ENCODE results near the gene SCNN1A. TPM values are rescaled to one million over a fixed set of nuclear protein-coding genes. Genes with fewer than 3 reads are reported as not detected.

Gene SCNN1A
- total RNA-seq, 1 experiment from 2014 or later, result 136 TPM

DNA sequence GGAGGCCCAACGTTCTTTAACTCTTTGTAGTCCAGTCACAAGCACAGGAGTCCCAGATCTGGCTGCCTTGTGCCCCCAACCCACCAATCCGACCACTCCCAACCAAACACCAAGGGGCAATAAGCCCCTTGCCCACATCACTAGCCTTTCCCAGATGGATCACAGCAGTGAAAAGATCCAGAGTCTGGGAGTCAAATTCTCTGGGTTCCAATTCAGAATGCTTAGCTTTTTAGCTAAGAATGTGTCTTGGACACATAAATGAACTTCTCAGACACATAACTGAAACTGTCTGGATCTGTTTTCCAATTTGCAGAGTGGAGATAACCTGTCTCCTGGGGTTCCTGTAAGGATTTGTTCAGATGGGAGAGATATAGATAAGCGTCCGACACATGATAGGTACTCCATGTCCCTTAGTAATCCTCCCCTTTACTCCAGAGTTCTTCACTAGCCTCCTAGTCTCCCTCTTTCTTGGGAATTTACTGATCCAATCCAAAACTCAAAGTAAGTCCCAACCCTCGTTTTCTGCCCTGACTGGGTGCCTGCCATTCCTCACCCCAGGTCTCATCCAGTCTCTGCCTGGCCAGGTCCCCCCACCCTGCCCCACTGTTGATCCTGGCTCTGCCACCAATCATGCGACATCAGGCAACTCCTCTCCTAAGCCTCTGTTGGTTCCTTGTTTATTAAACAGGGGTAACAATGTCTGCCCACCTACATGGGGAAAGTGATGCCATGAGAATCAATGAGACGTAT, 33.0 kb downstream of the SCNN1A start:
- ChIA-PET POLR2A (interaction anchor here (0.6 to 24.1 kb wide), 14 partner anchors 8 to 109 kb away, joined by 3 to 739 read pairs (median 6); partner anchors contain the start of genes LTBR, SCNN1A and TAPBPL), CTCF (interaction anchor here (0.6 to 0.8 kb wide), 3 partner anchors 25 to 54 kb away, joined by 4 to 5 read pairs (median 4); no protein-coding TSS in a partner anchor)
- intact Hi-C loops (cut with micrococcal nuclease), result no loop called here
- H3K27me3 Mint-ChIP-seq (ENCODE audit: insufficient read depth, unreplicated experiment), result no peaks in the 10 kb centered on the region
- H3K4me3 Mint-ChIP-seq (ENCODE audit: unreplicated experiment), result no peak overlapping the region
- no peaks in the 10 kb centered on the region for H3K9me3 Mint-ChIP-seq (ENCODE audit: unreplicated experiment)
- TF ChIP-seq, protein P1, sequence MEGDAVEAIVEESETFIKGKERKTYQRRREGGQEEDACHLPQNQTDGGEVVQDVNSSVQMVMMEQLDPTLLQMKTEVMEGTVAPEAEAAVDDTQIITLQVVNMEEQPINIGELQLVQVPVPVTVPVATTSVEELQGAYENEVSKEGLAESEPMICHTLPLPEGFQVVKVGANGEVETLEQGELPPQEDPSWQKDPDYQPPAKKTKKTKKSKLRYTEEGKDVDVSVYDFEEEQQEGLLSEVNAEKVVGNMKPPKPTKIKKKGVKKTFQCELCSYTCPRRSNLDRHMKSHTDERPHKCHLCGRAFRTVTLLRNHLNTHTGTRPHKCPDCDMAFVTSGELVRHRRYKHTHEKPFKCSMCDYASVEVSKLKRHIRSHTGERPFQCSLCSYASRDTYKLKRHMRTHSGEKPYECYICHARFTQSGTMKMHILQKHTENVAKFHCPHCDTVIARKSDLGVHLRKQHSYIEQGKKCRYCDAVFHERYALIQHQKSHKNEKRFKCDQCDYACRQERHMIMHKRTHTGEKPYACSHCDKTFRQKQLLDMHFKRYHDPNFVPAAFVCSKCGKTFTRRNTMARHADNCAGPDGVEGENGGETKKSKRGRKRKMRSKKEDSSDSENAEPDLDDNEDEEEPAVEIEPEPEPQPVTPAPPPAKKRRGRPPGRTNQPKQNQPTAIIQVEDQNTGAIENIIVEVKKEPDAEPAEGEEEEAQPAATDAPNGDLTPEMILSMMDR (IDR thresholded peaks at IDR 0.05; ENCODE audit: unreplicated experiment), result no peak
- no TSS peak for BruUV-seq (replicated peaks)
- no peak overlapping the region for H3K27ac Mint-ChIP-seq (ENCODE audit: low read depth, unreplicated experiment)
- peaks cover 43% of the 10 kb centered on the region for H3K36me3 Mint-ChIP-seq (ENCODE audit: insufficient read depth, unreplicated experiment)
- peaks cover 44% of the 10 kb centered on the region for H3K4me1 Mint-ChIP-seq (ENCODE audit: insufficient read depth, unreplicated experiment)
- no peak for DNase-seq (ENCODE audit: unreplicated experiment)

DNA sequence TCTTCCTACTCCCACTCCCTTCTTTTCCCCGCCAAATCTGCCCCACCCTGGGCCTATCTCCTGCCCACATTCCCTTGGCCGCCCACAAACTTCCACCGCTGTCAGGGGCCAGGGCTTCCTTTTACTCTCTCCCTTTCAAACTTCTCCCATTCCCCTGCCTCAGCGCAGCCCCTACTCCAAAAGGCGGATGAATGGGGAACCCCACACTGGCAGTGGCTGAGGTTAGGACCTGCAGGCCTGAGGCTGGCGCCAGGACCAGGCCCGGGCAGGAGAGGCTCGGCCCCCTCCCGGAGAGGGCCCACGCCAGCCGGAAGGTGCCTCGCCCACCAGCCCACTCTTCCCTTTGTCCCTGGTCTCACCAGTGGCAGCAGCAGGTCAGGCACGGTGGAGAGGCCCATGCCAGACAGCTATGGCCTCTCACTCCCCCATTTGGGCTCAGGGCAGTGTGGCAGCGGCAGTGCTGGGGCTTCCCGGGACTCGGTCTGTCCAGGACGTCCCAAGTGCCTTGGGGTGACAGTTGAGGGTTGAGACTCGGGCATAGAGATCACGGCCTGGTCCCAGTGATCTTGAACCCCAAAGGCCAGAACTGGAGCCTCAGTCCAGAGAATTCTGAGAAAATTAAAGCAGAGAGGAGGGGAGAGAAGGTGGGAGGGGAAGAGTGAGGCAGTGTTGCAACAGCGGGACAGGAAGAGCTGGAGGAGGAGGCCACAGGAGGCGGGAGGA, 33.8 kb downstream of the SCNN1A start, which contains the start of gene TNFRSF1A:
Gene TNFRSF1A, minus strand, starts transcription at position 660 of the 723 bp plus-strand sequence. Its CDS starts 262 bp downstream, at position 398.
- Mint-ChIP-seq H3K9me3 (ENCODE audit: unreplicated experiment) (no peaks in the 10 kb centered on the region), H3K27me3 (ENCODE audit: insufficient read depth, unreplicated experiment) (no peaks in the 10 kb centered on the region), H3K36me3 (ENCODE audit: insufficient read depth, unreplicated experiment) (peaks cover 35% of the 10 kb centered on the region), H3K4me3 (ENCODE audit: unreplicated experiment) (no peak within 1 kb of the TSS), H3K27ac (ENCODE audit: low read depth, unreplicated experiment) (no peak within 1 kb of the TSS), H3K4me1 (ENCODE audit: insufficient read depth, unreplicated experiment) (peaks cover 37% of the 10 kb centered on the region)
- TF ChIP-seq, protein P1 (IDR thresholded peaks at IDR 0.05; ENCODE audit: unreplicated experiment), result no peak
- peak; percentile 89 for DNase-seq (ENCODE audit: unreplicated experiment)
- TSS peak; percentile 72 for BruUV-seq (replicated peaks)
- CTCF ChIA-PET, result interaction anchor here (0.6 to 0.8 kb wide), 5 partner anchors 15 to 235 kb away, joined by 3 to 5 read pairs (median 4); no protein-coding TSS in a partner anchor
- intact Hi-C loops (cut with micrococcal nuclease), result no loop called here
- POLR2A ChIA-PET, result interaction anchor here (0.6 to 24.1 kb wide), 20 partner anchors 7 to 110 kb away, joined by 3 to 739 read pairs (median 4); partner anchors contain the start of genes LTBR, SCNN1A and TAPBPL

DNA sequence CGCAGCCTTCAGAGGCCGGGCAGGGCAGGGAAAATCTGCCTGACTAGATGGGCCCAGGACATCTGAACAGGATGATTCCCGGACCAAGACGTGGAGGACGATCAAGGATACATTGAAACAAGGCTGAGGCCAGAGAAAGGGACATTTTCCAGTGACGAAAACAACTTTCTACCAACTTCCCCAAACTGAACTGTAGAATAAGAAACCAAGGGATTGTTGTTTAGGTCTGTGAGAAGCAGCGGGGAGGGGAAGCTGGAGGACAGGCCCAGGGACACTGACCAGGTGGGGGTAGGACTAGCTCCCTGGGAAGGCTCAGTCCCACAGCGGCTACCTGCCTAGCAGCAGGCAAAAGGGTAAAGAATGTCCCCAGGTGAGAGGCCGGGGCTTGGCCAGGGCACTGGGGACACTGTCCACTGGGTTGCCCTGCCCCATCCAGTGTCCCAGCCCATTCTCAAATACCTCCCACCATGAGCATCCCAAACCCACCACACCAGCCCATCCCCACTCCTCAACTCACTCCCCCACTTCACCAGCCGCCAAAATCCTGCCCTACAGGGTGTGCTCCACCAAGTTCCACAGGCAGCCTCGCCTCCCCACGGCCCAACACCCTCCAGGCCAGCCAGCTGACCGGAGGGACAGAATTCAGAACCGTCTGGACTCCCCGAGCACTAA, 34.5 kb downstream of the SCNN1A start:
- Mint-ChIP-seq H3K36me3 (ENCODE audit: insufficient read depth, unreplicated experiment) (peaks cover 28% of the 10 kb centered on the region), H3K9me3 (ENCODE audit: unreplicated experiment) (no peaks in the 10 kb centered on the region), H3K27ac (ENCODE audit: low read depth, unreplicated experiment) (no peak overlapping the region), H3K4me3 (ENCODE audit: unreplicated experiment) (no peak overlapping the region), H3K27me3 (ENCODE audit: insufficient read depth, unreplicated experiment) (no peaks in the 10 kb centered on the region), H3K4me1 (ENCODE audit: insufficient read depth, unreplicated experiment) (peaks cover 30% of the 10 kb centered on the region)
- CTCF ChIA-PET, result interaction anchor here (0.6 to 1.9 kb wide), 9 partner anchors 14 to 236 kb away, joined by 3 to 10 read pairs (median 3); partner anchors contain the start of gene LTBR
- BruUV-seq (replicated peaks), result no TSS peak
- no peak for DNase-seq (ENCODE audit: unreplicated experiment)
- TF ChIP-seq, protein P1 (IDR thresholded peaks at IDR 0.05; ENCODE audit: unreplicated experiment), result no peak
- POLR2A ChIA-PET, result interaction anchor here (0.7 to 24.1 kb wide), 10 partner anchors 8 to 62 kb away, joined by 3 to 739 read pairs (median 4); partner anchors contain the start of genes LTBR and SCNN1A
- intact Hi-C loops (cut with micrococcal nuclease), result no loop called here

Measured in MCF 10A (cell line).